Upper lobe of right lung (tissue), 1 donor: Measurements from ENCODE around the gene YEATS4. TPM values are rescaled to one million over a fixed set of nuclear protein-coding genes. Genes with fewer than 3 reads are reported as not detected.

Experiments
- ATAC-seq: fragments of 200-7000 bp; cut with Tn5 transposase; one replicate; pipeline ENCODE4 v1.9.1; 2020; ENCODE audit warnings: mild to moderate bottlenecking, moderate library complexity
- DNase-seq: peaks from one replicate; pipeline ENCODE4 v3.0.0-alpha.2; 2020
- H3K27ac ChIP-seq: fragments of 200-600 bp; one replicate; pipeline ENCODE4 v1.8.0; 2022
- H3K27me3 ChIP-seq: fragments of 200-600 bp; one replicate; pipeline ENCODE4 v1.8.0; 2022; ENCODE audit warnings: mild to moderate bottlenecking
- H3K36me3 ChIP-seq: fragments of 200-600 bp; one replicate; pipeline ENCODE4 v1.8.0; 2022
- H3K4me1 ChIP-seq: fragments of 200-600 bp; one replicate; pipeline ENCODE4 v1.8.0; 2022
- H3K4me3 ChIP-seq: fragments of 200-600 bp; one replicate; pipeline ENCODE4 v1.8.0; 2022; ENCODE audit warnings: mild to moderate bottlenecking
- H3K9me3 ChIP-seq: fragments of 200-600 bp; one replicate; pipeline ENCODE4 v1.8.0; 2022
- CTCF ChIP-seq: fragments of 200-600 bp; IDR thresholded peaks from one replicate; pipeline ENCODE4 v1.8.0; 2022; ENCODE audit warnings: antibody characterized with exemption
- intact Hi-C: fragments of 100-400 bp; cut with DNase I; formaldehyde crosslinking; loops from one replicate; pipeline ENCODE4 v1.11.0; 2022
- total RNA-seq: library from RNA; stranded (reverse); fragmentation: NEBNext Ultra II Directional; extraction: Animal tissue kit (Norgen Biotek cat#: 25700); gene quantifications from one replicate; pipeline ENCODE4 v1.2.1, GENCODE V29; 2021
- donor health status: DM: no; HTN: yes; CAD: no; lungs with severe emphysema.

Gene YEATS4
- total RNA-seq, 1 donor from 2014 or later: 11.4 TPM

GRCh38 chr12:69410571-69410970 is 51.0 kb downstream of the YEATS4 start:
- Histone ChIP-seq H3K36me3 (no peaks in the 10 kb centered on the region), H3K27ac (no peak overlapping the region), H3K4me3 (no peak overlapping the region), H3K27me3 (no peaks in the 10 kb centered on the region), H3K9me3 (no peaks in the 10 kb centered on the region), H3K4me1 (no peaks in the 10 kb centered on the region)
- ATAC-seq (no peak), DNase-seq (no peak)
- no peak for TF ChIP-seq CTCF
- intact Hi-C loops: no loop called here

GRCh38 chr12:69412655-69413054 is 53.1 kb downstream of the YEATS4 start:
- Histone ChIP-seq H3K36me3 (no peaks in the 10 kb centered on the region), H3K4me1 (peaks cover 6% of the 10 kb centered on the region), H3K4me3 (no peak overlapping the region), H3K27ac (no peak overlapping the region), H3K27me3 (no peaks in the 10 kb centered on the region), H3K9me3 (no peaks in the 10 kb centered on the region)
- DNase-seq (no peak), ATAC-seq (no peak)
- no peak for TF ChIP-seq CTCF
- intact Hi-C loops: no loop called here

GRCh38 chr12:69415471-69416275 is 56.1 kb downstream of the YEATS4 start:
- ATAC-seq: peak; percentile 87
- H3K27ac ChIP-seq: no peak overlapping the region
- no peaks in the 10 kb centered on the region for H3K36me3 ChIP-seq
- H3K27me3 ChIP-seq: no peaks in the 10 kb centered on the region
- no peak for DNase-seq
- peaks cover 6% of the 10 kb centered on the region for H3K4me1 ChIP-seq
- TF ChIP-seq CTCF: peak; percentile 71
- intact Hi-C loops: no loop called here
- no peaks in the 10 kb centered on the region for H3K9me3 ChIP-seq
- H3K4me3 ChIP-seq: no peak overlapping the region

- DNase-seq (no peak), ATAC-seq (no peak)
- H3K36me3 ChIP-seq: no peaks in the 10 kb centered on the region
- TF ChIP-seq CTCF: no peak
- no peak overlapping the region for H3K27ac ChIP-seq
- H3K4me1 ChIP-seq: peaks cover 6% of the 10 kb centered on the region
- intact Hi-C loops: no loop called here
- H3K9me3 ChIP-seq: no peaks in the 10 kb centered on the region
- H3K27me3 ChIP-seq: no peaks in the 10 kb centered on the region
- H3K4me3 ChIP-seq: no peak overlapping the region
Measured at GRCh38 chr12:69417231-69417630, 57.7 kb downstream of the YEATS4 start.

- no peaks in the 10 kb centered on the region for H3K27me3 ChIP-seq
- intact Hi-C loops: no loop called here
- H3K36me3 ChIP-seq: no peaks in the 10 kb centered on the region
- H3K27ac ChIP-seq: no peak overlapping the region
- no peaks in the 10 kb centered on the region for H3K9me3 ChIP-seq
- H3K4me3 ChIP-seq: no peak overlapping the region
- peaks cover 6% of the 10 kb centered on the region for H3K4me1 ChIP-seq
- TF ChIP-seq CTCF: no peak
- ATAC-seq (no peak), DNase-seq (no peak)
Measured at GRCh38 chr12:69417741-69418167, 58.2 kb downstream of the YEATS4 start.
